ENCODE results near the gene NEXN. TPM values are rescaled to one million over a fixed set of nuclear protein-coding genes. Genes with fewer than 3 reads are reported as not detected.
"Not testable (repeated sequence)": the region's sequence is repeated elsewhere in the genome, so short reads cannot be mapped to it uniquely, and the experiment has no call there.

NEXN gene
- total and polyA plus RNA-seq, 9 donors, result 2.4 to 66.2 (median 13.3) TPM

DNA sequence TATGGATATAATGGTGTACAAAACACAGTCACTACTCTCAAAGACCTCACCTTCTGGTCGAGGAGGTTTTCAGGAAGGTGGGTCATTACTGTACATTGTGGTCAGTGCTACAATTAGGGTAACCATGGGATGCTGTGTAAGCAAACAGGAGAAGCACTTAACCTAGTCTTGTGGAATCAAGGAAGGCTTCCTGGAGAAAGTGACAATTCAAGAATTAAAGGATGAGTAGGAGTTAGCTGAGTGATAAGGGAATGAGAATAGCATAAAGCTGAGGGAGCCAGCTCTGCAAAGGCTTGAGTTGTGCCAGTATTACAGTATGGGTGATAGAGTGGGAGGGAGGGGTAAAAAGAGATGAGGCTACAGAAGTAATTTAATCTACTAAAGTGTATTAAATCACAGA, 17.2 kb downstream of the NEXN start:
- no peak overlapping the region for H3K27ac ChIP-seq
- H3K4me1 ChIP-seq (ENCODE audit: insufficient read depth), result no peaks in the 10 kb centered on the region
- intact Hi-C loops (cut with DNase I), result no loop called here
- H3K27me3 ChIP-seq, result no peaks in the 10 kb centered on the region
- H3K36me3 ChIP-seq, result no peaks in the 10 kb centered on the region
- no peak for DNase-seq
- TF ChIP-seq, protein P1, sequence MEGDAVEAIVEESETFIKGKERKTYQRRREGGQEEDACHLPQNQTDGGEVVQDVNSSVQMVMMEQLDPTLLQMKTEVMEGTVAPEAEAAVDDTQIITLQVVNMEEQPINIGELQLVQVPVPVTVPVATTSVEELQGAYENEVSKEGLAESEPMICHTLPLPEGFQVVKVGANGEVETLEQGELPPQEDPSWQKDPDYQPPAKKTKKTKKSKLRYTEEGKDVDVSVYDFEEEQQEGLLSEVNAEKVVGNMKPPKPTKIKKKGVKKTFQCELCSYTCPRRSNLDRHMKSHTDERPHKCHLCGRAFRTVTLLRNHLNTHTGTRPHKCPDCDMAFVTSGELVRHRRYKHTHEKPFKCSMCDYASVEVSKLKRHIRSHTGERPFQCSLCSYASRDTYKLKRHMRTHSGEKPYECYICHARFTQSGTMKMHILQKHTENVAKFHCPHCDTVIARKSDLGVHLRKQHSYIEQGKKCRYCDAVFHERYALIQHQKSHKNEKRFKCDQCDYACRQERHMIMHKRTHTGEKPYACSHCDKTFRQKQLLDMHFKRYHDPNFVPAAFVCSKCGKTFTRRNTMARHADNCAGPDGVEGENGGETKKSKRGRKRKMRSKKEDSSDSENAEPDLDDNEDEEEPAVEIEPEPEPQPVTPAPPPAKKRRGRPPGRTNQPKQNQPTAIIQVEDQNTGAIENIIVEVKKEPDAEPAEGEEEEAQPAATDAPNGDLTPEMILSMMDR (IDR thresholded peaks at IDR 0.05), result no peak
- WGBS, 3 donors, result 81 to 95% (median 91%) methylated on average over 1 of the region's 1 CpG
- no peak overlapping the region for H3K4me3 ChIP-seq
- H3K9me3 ChIP-seq, result no peaks in the 10 kb centered on the region

DNA sequence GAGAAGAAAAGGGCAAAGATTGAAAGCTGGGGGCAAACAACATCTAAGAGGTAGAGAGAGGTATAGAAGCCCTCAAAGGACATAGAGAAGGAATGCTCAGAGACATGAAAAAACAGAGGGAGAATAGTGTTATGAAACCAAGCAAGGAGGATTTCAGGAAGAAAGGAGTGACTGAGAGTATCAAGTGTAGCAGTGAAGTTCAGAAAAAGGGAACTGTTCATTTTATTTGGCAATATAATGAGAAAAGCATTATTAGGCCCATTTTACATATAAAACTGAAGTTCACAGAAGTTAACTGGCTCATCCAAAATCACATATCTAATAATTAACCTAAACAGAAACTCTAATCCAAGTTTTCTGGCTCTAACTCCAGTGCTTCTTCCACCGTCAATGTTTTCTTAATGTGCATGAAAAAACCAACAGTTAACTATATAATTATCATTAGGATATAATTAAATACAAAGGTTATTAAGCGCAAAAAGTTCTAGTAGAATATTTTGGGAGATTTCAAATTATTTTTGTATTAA, 17.7 kb downstream of the NEXN start:
- TF ChIP-seq POLR2A (IDR thresholded peaks at IDR 0.05) (no peak), EP300 (IDR thresholded peaks at IDR 0.05) (no peak)
- TF ChIP-seq, protein P1 (IDR thresholded peaks at IDR 0.05), result no peak
- no peaks in the 10 kb centered on the region for H3K9me3 ChIP-seq
- intact Hi-C loops (cut with DNase I), result no loop called here
- DNase-seq, result no peak
- H3K36me3 ChIP-seq, result no peaks in the 10 kb centered on the region
- H3K27me3 ChIP-seq, result no peaks in the 10 kb centered on the region
- WGBS, 3 donors, result 76 to 77% (median 76%) methylated on average over 2 of the region's 2 CpGs
- no peaks in the 10 kb centered on the region for H3K4me1 ChIP-seq (ENCODE audit: insufficient read depth)
- no peak overlapping the region for H3K4me3 ChIP-seq
- H3K27ac ChIP-seq, result no peak overlapping the region

DNA sequence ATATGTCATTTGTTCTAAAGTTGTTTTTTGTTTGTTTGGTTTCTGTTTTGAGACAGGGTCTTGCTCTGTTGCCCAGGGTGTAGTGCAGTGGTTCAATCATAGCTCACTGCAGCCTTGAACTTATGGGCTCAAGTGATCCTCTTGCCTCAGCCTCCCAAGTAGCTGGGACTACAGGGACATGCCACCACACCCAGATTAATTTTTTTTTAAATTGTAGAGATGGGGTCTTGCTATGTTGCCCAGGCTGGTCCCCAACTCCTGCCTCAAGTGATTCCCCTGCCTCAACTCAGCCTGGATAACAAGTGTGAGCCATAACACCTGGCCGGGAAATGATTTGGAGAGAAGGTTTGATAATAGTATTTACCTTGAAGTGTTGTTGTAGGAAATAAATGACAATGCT, 18.2 kb downstream of the NEXN start:
- intact Hi-C loops (cut with DNase I), result no loop called here
- no peak for DNase-seq

DNA sequence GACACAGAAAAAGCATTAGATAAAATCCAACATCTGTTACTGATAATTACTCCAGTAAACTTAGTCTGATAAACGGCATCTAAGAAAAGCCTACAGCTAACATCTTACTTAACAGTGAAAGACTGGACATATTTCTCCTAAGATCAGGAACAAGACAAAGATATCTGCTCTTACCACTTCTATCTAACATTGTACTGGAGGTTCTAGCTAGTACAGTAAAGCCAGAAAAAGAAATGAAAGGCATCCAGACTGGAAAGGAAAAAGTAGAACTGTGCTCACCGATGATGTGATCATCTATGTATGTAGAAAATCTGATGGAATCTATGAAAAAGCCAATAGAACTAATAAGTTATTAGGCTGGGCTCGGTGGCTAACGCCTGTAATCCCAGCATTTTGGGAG, 21.7 kb downstream of the NEXN start:
- no peaks in the 10 kb centered on the region for H3K9me3 ChIP-seq

More for the DNA sequence above, 18.2 kb downstream of the NEXN start:
- Histone ChIP-seq H3K9me3 (no peaks in the 10 kb centered on the region), H3K27ac (no peak overlapping the region), H3K4me3 (no peak overlapping the region), H3K36me3 (no peaks in the 10 kb centered on the region), H3K27me3 (no peaks in the 10 kb centered on the region), H3K4me1 (ENCODE audit: insufficient read depth) (no peaks in the 10 kb centered on the region)
- 94 to 100% (median 100%) methylated on average over 1 of the region's 1 CpG for WGBS, 3 donors
- no peak for TF ChIP-seq EP300 (IDR thresholded peaks at IDR 0.05)
- TF ChIP-seq, protein P1 (IDR thresholded peaks at IDR 0.05), result no peak

DNA sequence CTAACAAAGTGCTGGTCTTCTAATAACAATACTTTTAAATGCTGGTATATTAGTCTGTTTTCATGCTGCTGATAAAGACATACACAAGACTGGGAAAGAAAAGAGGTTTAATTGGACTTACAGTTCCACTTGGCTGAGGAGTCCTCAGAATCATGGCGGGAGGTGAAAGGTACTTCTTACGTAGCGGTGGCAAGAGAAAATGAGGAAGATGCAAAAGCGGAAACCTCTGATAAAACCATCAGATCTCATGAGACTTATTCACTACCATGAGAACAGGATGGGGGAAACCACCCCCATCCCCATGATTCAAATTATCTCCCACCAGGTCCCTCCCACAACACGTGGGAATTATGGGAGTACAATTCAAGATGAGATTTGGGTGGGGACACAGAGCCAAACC, 30.5 kb downstream of the NEXN start:
- not testable (repeated sequence) for DNase-seq

More for the DNA sequence above, 21.7 kb downstream of the NEXN start:
- Histone ChIP-seq H3K27ac (no peak overlapping the region), H3K36me3 (no peaks in the 10 kb centered on the region), H3K4me3 (no peak overlapping the region), H3K27me3 (no peaks in the 10 kb centered on the region), H3K4me1 (ENCODE audit: insufficient read depth) (no peaks in the 10 kb centered on the region)
- intact Hi-C loops (cut with DNase I), result no loop called here
- TF ChIP-seq EP300 (IDR thresholded peaks at IDR 0.05) (no peak), POLR2A (IDR thresholded peaks at IDR 0.05) (no peak)
- TF ChIP-seq, protein P1 (IDR thresholded peaks at IDR 0.05), result no peak
- DNase-seq, result no peak
- 90 to 93% (median 91%) methylated on average over 4 of the region's 4 CpGs for WGBS, 3 donors

More for the DNA sequence above, 30.5 kb downstream of the NEXN start:
- intact Hi-C loops (cut with DNase I); H3K9me3 ChIP-seq; H3K4me3 ChIP-seq; H3K27ac ChIP-seq; H3K27me3 ChIP-seq; H3K36me3 ChIP-seq; H3K4me1 ChIP-seq (ENCODE audit: insufficient read depth): not testable (repeated sequence)
- WGBS, 3 donors, result 88 to 97% (median 93%) methylated on average over 5 of the region's 5 CpGs
